Hepatocyte (in vitro differentiated cells): Measurements from ENCODE around the gene AS3MT. TPM values are rescaled to one million over a fixed set of nuclear protein-coding genes. Genes with fewer than 3 reads are reported as not detected.
A peak's percentile ranks its signal among the peaks of the same experiment; 100 is the strongest.

ENCODE experiments used
- DNase-seq: peaks from one replicate; pipeline ENCODE4 v3.0.0-alpha.2; 2016; ENCODE audit warnings: low spot score
- H2AFZ ChIP-seq: fragments of 200-600 bp; sonication (generic); 2 replicates; pipeline ENCODE4 v1.6.0; 2016; ENCODE audit warnings: antibody characterized with exemption, mild to moderate bottlenecking
- H3K27ac ChIP-seq: fragments of 200-600 bp; sonication (generic); 2 replicates; pipeline ENCODE4 v1.5.1; 2016; ENCODE audit warnings: mild to moderate bottlenecking
- H3K27me3 ChIP-seq: fragments of 200-600 bp; sonication (generic); 2 replicates; pipeline ENCODE4 v1.6.1; 2016
- H3K36me3 ChIP-seq: fragments of 200-600 bp; sonication (generic); replicated peaks from 2 replicates; pipeline ENCODE4 v1.5.1; 2016; ENCODE audit warnings: low read depth; ENCODE audit not compliant: insufficient read depth
- H3K4me1 ChIP-seq: fragments of 200-600 bp; sonication (generic); 2 replicates; pipeline ENCODE4 v1.5.1; 2016; ENCODE audit warnings: mild to moderate bottlenecking, moderate library complexity; ENCODE audit not compliant: insufficient read depth
- H3K4me2 ChIP-seq: fragments of 200-600 bp; sonication (generic); 2 replicates; pipeline ENCODE4 v1.6.0; 2016
- H3K4me3 ChIP-seq: fragments of 200-600 bp; sonication (generic); 2 replicates; pipeline ENCODE4 v1.5.1; 2016; ENCODE audit warnings: mild to moderate bottlenecking
- H3K79me2 ChIP-seq: fragments of 200-600 bp; sonication (generic); 2 replicates; pipeline ENCODE4 v1.6.0; 2017; ENCODE audit warnings: mild to moderate bottlenecking
- H3K9me2 ChIP-seq: fragments of 200-600 bp; sonication (generic); replicated peaks from 2 replicates; pipeline ENCODE4 v1.6.0; 2017; ENCODE audit warnings: mild to moderate bottlenecking; ENCODE audit not compliant: insufficient read depth
- H3K9me3 ChIP-seq: fragments of 200-600 bp; sonication (generic); 2 replicates; pipeline ENCODE4 v1.5.1; 2016; ENCODE audit warnings: low read depth, mild to moderate bottlenecking
- H4K20me1 ChIP-seq: fragments of 200-600 bp; sonication (generic); 2 replicates; pipeline ENCODE4 v1.6.0; 2016; ENCODE audit warnings: mild to moderate bottlenecking; ENCODE audit not compliant: insufficient read depth, poor library complexity, severe bottlenecking
- CTCF ChIP-seq: fragments of 200-600 bp; sonication (generic); IDR thresholded peaks from 2 replicates; pipeline ENCODE4 v1.5.1; 2016; ENCODE audit warnings: antibody characterized with exemption, mild to moderate bottlenecking; ENCODE audit not compliant: poor library complexity
- EZH2 ChIP-seq: fragments of 200-600 bp; sonication (generic); IDR thresholded peaks from 2 replicates; pipeline ENCODE4 v1.6.1; 2016; ENCODE audit warnings: antibody characterized with exemption, mild to moderate bottlenecking, borderline replicate concordance
- EZH2phosphoT487 ChIP-seq: fragments of 200-600 bp; sonication (generic); IDR thresholded peaks from one replicate; pipeline ENCODE4 v1.6.1; 2018; ENCODE audit warnings: antibody characterized with exemption, mild to moderate bottlenecking, low read depth, moderate library complexity; ENCODE audit not compliant: unreplicated experiment, severe bottlenecking
- WGBS: methylation state at CpG from one replicate; pipeline ENCODE4 v1.1.6; 2016; ENCODE audit warnings: low lambda C conversion rate; ENCODE audit errors: missing lambda C conversion rate; 5-methylcytosine and 5-hydroxymethylcytosine counted together
- polyA plus RNA-seq: library from polyadenylated mRNA; unstranded; fragments of >200 nt; fragmentation: Nextera tagmentation; extraction: Ambion mirVana; gene quantifications from 2 replicates; pipeline ENCODE4 v1.2.1, GENCODE V29; 2016
- total RNA-seq: library from RNA; depleted of rRNA; stranded (reverse); fragments of >200 nt; gene quantifications from 2 replicates; pipeline ENCODE4 v1.2.3, GENCODE V29; 2014

Gene AS3MT
- total and polyA plus RNA-seq, 2 experiments from 2014 or later, result 3.8 to 9.0 TPM

GRCh38 chr10:102919246-102919959, 50.1 kb downstream of the AS3MT start:
- no peaks in the 10 kb centered on the region for H3K36me3 ChIP-seq
- no peak overlapping the region for H3K27ac ChIP-seq
- DNase-seq, result peak; percentile 42
- 8% methylated on average over 47 of the region's 47 CpGs for WGBS
- no peak for TF ChIP-seq CTCF
- TF ChIP-seq EZH2phosphoT487, result no peak
- no peak for TF ChIP-seq EZH2
- H3K4me3 ChIP-seq, result peak overlapping the region; percentile 85
- H3K79me2 ChIP-seq, result peaks cover 49% of the 10 kb centered on the region
- H2AFZ ChIP-seq, result peak overlapping the region; percentile 79
- peaks cover 18% of the 10 kb centered on the region for H3K4me1 ChIP-seq
- no peaks in the 10 kb centered on the region for H3K27me3 ChIP-seq
- peaks cover 10% of the 10 kb centered on the region for H4K20me1 ChIP-seq
- peak overlapping the region; percentile 92 for H3K4me2 ChIP-seq
- H3K9me3 ChIP-seq, result no peaks in the 10 kb centered on the region
- no peaks in the 10 kb centered on the region for H3K9me2 ChIP-seq

GRCh38 chr10:102919992-102920739, 50.9 kb downstream of the AS3MT start:
- no peaks in the 10 kb centered on the region for H3K9me2 ChIP-seq
- no peak for TF ChIP-seq EZH2
- no peak for TF ChIP-seq CTCF
- TF ChIP-seq EZH2phosphoT487, result no peak
- no peak overlapping the region for H3K27ac ChIP-seq
- no peak for DNase-seq
- peaks cover 18% of the 10 kb centered on the region for H3K4me1 ChIP-seq
- peak overlapping the region; percentile 85 for H3K4me3 ChIP-seq
- H3K4me2 ChIP-seq, result peak overlapping the region; percentile 92
- peaks cover 10% of the 10 kb centered on the region for H4K20me1 ChIP-seq
- no peaks in the 10 kb centered on the region for H3K9me3 ChIP-seq
- H3K79me2 ChIP-seq, result peaks cover 54% of the 10 kb centered on the region
- H3K36me3 ChIP-seq, result no peaks in the 10 kb centered on the region
- H3K27me3 ChIP-seq, result no peaks in the 10 kb centered on the region
- H2AFZ ChIP-seq, result no peak overlapping the region
- 31% methylated on average over 9 of the region's 9 CpGs for WGBS

- Histone ChIP-seq H3K27ac (no peak overlapping the region), H2AFZ (no peak overlapping the region), H3K9me2 (no peaks in the 10 kb centered on the region), H3K79me2 (peaks cover 57% of the 10 kb centered on the region), H3K9me3 (no peaks in the 10 kb centered on the region), H3K36me3 (no peaks in the 10 kb centered on the region), H4K20me1 (peaks cover 10% of the 10 kb centered on the region), H3K4me1 (peaks cover 15% of the 10 kb centered on the region), H3K27me3 (no peaks in the 10 kb centered on the region), H3K4me2 (no peak overlapping the region), H3K4me3 (no peak overlapping the region)
- no peak for DNase-seq
- no peak for TF ChIP-seq EZH2phosphoT487
- TF ChIP-seq EZH2, result no peak
- TF ChIP-seq CTCF, result no peak
These were observed 54.3 kb downstream of the AS3MT start for GRCh38 chr10:102923601-102924000.
